Activated naive CD4-positive, alpha-beta T cell treated with anti-CD3 and anti-CD28 coated beads, Interleukin-2, amount 50 U/mL, for 72 hours (primary cell): ENCODE data around the gene GRB14. TPM values are rescaled to one million over a fixed set of nuclear protein-coding genes. Genes with fewer than 3 reads are reported as not detected.

ENCODE experiments used
- ATAC-seq, 2 donors: fragments of 150-1000 bp; cut with Tn5 transposase; 2 replicates each; pipeline ENCODE4 v1.10.0; 2021; ENCODE audit warnings: mild to moderate bottlenecking in 2 of 2, moderate library complexity in 2 of 2
- DNase-seq, 2 donors: peaks; one replicate each; pipeline ENCODE4 v3.0.0; 2021 to 2022; ENCODE audit warnings: low spot score in 2 of 2
- H3K27ac Mint-ChIP-seq, 2 donors: one replicate each; pipeline ENCODE4 v1.8.0; 2022; ENCODE audit warnings: mild to moderate bottlenecking in 2 of 2, mixed read lengths in 2 of 2
- H3K36me3 Mint-ChIP-seq, 2 donors: one replicate each; pipeline ENCODE4 v1.8.0; 2022; ENCODE audit warnings: mixed read lengths in 2 of 2
- H3K9me3 Mint-ChIP-seq, 2 donors: one replicate each; pipeline ENCODE4 v1.8.0; 2022; ENCODE audit warnings: mixed read lengths in 2 of 2
- total RNA-seq, 2 donors: library from RNA; stranded (reverse); gene quantifications; one replicate each; pipeline ENCODE4 v1.2.3, GENCODE V29; 2022

The GRB14 gene
- total RNA-seq, 2 donors from 2014 or later: not detected

- Mint-ChIP-seq H3K9me3 (no peaks in the 10 kb centered on the region), H3K27ac (no peak overlapping the region), H3K36me3 (no peaks in the 10 kb centered on the region)
- ATAC-seq (no peak), DNase-seq (no peak)
Measured at GRCh38 chr2:164535280-164536025, 85.8 kb downstream of the GRB14 start.

- ATAC-seq (no peak), DNase-seq (no peak)
- no peaks in the 10 kb centered on the region for H3K36me3 Mint-ChIP-seq
- no peak overlapping the region for H3K27ac Mint-ChIP-seq
- no peaks in the 10 kb centered on the region for H3K9me3 Mint-ChIP-seq
Measured at GRCh38 chr2:164530464-164530863, 90.8 kb downstream of the GRB14 start.

DNA sequence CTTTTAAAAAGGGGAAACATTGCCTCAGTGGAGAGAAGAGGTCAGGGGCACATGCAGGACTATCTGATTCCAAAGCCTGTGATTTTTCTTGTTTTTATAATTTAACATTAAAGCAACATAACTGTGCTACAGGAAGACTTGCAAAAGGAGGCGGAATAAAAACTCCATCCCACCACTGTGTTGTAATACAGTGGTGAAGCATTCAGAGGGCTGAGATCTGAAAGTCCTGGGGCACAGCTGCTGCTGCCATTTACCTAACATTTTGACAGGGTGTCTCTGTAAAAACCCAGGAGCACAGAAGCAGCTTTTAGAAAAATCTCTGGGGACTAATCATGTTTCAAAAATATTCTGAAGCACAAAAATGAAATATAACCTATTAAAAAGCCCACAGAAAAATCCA lies 97.6 kb downstream of the GRB14 start:
- Mint-ChIP-seq H3K9me3 (peaks cover 10 to 23% of the 10 kb centered on the region in 2 donors), H3K36me3 (no peaks in the 10 kb centered on the region), H3K27ac (no peak overlapping the region)
- ATAC-seq: no peak
- no peak for DNase-seq

GRCh38 chr2:164523009-164523408 lies 98.3 kb downstream of the GRB14 start:
- H3K36me3 Mint-ChIP-seq: no peaks in the 10 kb centered on the region
- H3K9me3 Mint-ChIP-seq: peaks cover 17 to 29% of the 10 kb centered on the region in 2 donors
- DNase-seq (no peak), ATAC-seq (no peak)
- no peak overlapping the region for H3K27ac Mint-ChIP-seq

- no peak for DNase-seq
- Mint-ChIP-seq H3K27ac (no peak overlapping the region), H3K9me3 (peaks cover 17 to 30% of the 10 kb centered on the region in 2 donors), H3K36me3 (no peaks in the 10 kb centered on the region)
- no peak for ATAC-seq
Measured at GRCh38 chr2:164522561-164522981, 98.7 kb downstream of the GRB14 start.

DNA sequence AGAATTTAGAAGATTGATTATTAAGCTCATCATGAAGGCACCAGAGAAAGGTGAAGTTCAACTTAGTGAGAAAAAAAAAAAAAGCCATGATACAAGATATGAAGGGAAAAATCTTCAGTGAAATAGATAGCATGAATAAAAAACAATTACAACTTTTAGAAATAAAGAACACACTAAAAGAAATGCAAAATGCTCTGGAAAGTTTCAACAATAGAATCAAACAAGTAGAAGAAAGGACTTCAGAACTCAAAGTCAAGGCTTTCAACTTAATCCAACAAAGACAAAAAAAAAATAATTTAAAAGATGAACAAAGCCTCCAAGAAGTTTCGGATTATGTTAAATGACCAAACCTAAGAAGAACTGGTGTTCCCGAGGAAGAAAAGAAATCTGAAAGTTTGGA lies 105.5 kb downstream of the GRB14 start:
- Mint-ChIP-seq H3K36me3 (peaks cover 5 to 9% of the 10 kb centered on the region in 2 donors), H3K27ac (no peak overlapping the region), H3K9me3 (peaks cover 36 to 46% of the 10 kb centered on the region in 2 donors)
- DNase-seq (no peak), ATAC-seq (no peak)

GRCh38 chr2:164515030-164515429 lies 106.3 kb downstream of the GRB14 start:
- H3K27ac Mint-ChIP-seq: no peak overlapping the region
- ATAC-seq (no peak), DNase-seq (no peak)
- peaks cover 5 to 9% of the 10 kb centered on the region in 2 donors for H3K36me3 Mint-ChIP-seq
- peaks cover 36 to 39% of the 10 kb centered on the region in 2 donors for H3K9me3 Mint-ChIP-seq

GRCh38 chr2:164514491-164514890 lies 106.8 kb downstream of the GRB14 start:
- H3K9me3 Mint-ChIP-seq: peaks cover 36 to 39% of the 10 kb centered on the region in 2 donors
- peaks cover 5 to 9% of the 10 kb centered on the region in 2 donors for H3K36me3 Mint-ChIP-seq
- no peak for ATAC-seq
- H3K27ac Mint-ChIP-seq: no peak overlapping the region
- DNase-seq: no peak

DNA sequence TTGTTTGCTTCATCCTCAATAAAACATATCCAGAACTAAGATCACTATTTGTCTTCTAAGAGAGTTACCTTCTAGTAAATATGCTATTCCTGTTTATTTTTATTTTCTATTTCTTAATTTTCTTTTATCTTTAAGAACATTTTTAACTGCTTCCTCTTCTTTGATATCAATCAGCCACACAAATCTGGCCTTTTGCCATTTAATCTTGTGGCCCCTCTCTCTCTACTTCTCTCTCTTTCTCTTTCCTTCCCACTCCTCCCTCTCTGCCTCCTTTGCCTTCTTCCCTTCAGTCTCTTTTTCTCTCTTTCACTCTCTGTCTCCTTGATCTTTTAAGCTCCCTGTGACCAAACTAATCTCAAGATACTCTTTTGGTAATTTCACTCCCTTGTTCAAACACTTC lies 108.4 kb downstream of the GRB14 start:
- Mint-ChIP-seq H3K36me3 (peaks cover 5 to 9% of the 10 kb centered on the region in 2 donors), H3K27ac (no peak overlapping the region), H3K9me3 (peaks cover 27% of the 10 kb centered on the region in 2 donors)
- no peak for DNase-seq
- no peak for ATAC-seq

GRCh38 chr2:164511738-164512137 lies 109.5 kb downstream of the GRB14 start:
- Mint-ChIP-seq H3K27ac (no peak overlapping the region), H3K9me3 (peaks cover 21 to 22% of the 10 kb centered on the region in 2 donors), H3K36me3 (peaks cover 5 to 9% of the 10 kb centered on the region in 2 donors)
- DNase-seq: no peak
- ATAC-seq: no peak

- H3K9me3 Mint-ChIP-seq: peaks cover 21 to 22% of the 10 kb centered on the region in 2 donors
- DNase-seq: no peak
- peaks cover 5 to 9% of the 10 kb centered on the region in 2 donors for H3K36me3 Mint-ChIP-seq
- ATAC-seq: no peak
- no peak overlapping the region for H3K27ac Mint-ChIP-seq
Measured at GRCh38 chr2:164510895-164511294, 110.4 kb downstream of the GRB14 start.

- ATAC-seq (no peak), DNase-seq (no peak)
- peaks cover 11 to 15% of the 10 kb centered on the region in 2 donors for H3K9me3 Mint-ChIP-seq
- no peaks in the 10 kb centered on the region for H3K36me3 Mint-ChIP-seq
- H3K27ac Mint-ChIP-seq: no peak overlapping the region
Measured at GRCh38 chr2:164509137-164509877, 112.0 kb downstream of the GRB14 start.

GRCh38 chr2:164504253-164504652 lies 117.0 kb downstream of the GRB14 start:
- peaks cover 0 to 3% of the 10 kb centered on the region in 2 donors for H3K9me3 Mint-ChIP-seq
- no peak overlapping the region for H3K27ac Mint-ChIP-seq
- H3K36me3 Mint-ChIP-seq: no peaks in the 10 kb centered on the region
- ATAC-seq (no peak), DNase-seq (no peak)

GRCh38 chr2:164498836-164499235 lies 122.4 kb downstream of the GRB14 start:
- no peak for ATAC-seq

DNA sequence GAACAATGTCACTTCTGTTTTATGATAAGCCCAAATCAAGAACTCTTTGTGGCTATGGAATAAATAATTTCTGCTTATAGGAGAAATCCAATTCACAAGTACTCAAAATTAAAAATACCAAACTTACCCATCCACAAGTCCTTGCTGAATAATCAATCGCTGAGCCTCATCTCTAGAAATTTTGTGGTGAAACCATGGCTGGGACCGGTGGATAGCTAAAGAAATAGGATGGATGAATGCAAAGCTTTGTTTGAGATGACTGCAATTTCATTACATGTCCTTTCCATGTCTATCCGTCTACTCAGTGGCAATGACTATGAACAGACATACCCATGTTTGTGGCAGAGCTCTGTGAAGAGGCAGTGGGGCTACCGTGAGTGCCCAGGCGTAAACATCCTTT lies 124.4 kb downstream of the GRB14 start:
- Mint-ChIP-seq H3K9me3 (no peaks in the 10 kb centered on the region), H3K27ac (no peak overlapping the region), H3K36me3 (no peaks in the 10 kb centered on the region)
- ATAC-seq (no peak), DNase-seq (no peak)

More at GRCh38 chr2:164498836-164499235, 122.4 kb downstream of the GRB14 start:
- H3K27ac Mint-ChIP-seq: no peak overlapping the region
- no peaks in the 10 kb centered on the region for H3K9me3 Mint-ChIP-seq
- no peak for DNase-seq
- no peaks in the 10 kb centered on the region for H3K36me3 Mint-ChIP-seq

DNA sequence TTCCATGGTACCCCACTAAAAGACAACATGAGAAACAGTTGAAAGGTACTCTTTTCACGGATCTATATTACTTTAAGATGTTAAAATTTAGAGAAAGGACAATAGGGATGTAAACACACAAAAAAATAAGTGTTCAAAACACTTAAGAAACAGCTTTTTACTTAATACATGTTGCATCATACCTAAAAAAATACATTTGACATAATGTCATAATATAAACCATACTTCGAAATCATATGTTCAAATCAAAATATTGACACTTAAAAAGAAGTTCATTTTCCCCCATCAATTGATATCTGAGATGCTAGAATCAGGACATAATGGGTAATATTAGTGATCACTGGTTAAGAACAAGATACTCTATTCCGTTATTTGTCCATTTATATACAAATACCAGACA lies 124.9 kb downstream of the GRB14 start:
- ATAC-seq: no peak
- no peak overlapping the region for H3K27ac Mint-ChIP-seq
- no peaks in the 10 kb centered on the region for H3K9me3 Mint-ChIP-seq
- H3K36me3 Mint-ChIP-seq: no peaks in the 10 kb centered on the region
- DNase-seq: no peak

DNA sequence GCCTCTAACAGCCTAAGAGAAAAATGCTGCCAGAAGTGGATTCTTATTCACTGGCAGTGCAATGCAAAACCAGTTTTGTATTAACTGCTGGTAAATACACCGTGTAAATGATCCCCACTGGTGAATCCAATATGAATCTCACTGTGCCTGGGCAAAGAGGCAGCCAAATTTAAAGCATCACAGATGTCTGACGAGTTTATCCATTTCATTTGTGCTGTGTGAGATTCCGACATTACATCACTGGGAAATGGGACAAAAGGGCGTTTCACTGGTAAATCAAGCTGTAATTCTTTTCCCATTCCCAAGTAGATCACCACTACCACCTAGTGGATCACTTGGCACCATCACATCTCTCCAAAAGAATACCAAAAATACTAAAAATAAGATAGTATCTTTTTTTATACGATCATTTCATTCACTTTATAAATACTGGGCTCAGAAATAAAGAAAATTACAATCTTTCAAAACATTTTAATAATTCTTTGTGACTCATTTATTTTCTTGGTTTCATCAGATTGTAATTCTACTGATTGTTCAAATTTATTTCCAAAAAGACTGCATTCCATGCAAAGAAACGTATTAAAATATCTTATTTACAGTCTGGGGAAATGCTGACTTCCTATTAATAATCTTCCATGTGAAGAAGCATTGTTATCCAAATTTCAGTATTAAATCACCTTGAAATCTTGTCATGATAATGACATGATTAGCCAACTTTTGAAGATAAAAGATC lies 125.6 kb downstream of the GRB14 start:
- Mint-ChIP-seq H3K36me3 (no peaks in the 10 kb centered on the region), H3K9me3 (no peaks in the 10 kb centered on the region), H3K27ac (no peak overlapping the region)
- ATAC-seq: no peak
- no peak for DNase-seq
